GM23248 (cell line): ENCODE data around the gene SPDYE6. TPM values are rescaled to one million over a fixed set of nuclear protein-coding genes. Genes with fewer than 3 reads are reported as not detected.
"Not testable (repeated sequence)": the region's sequence is repeated elsewhere in the genome, so short reads cannot be mapped to it uniquely, and the experiment has no call there.

Experiments used
- DNase-seq: peaks from one replicate; pipeline ENCODE4 v3.0.0-alpha.2; 2015
- H2AFZ ChIP-seq: fragments of 200-600 bp; sonication (generic); 2 replicates; pipeline ENCODE4 v1.6.1; 2016; ENCODE audit warnings: antibody characterized with exemption
- H3F3A ChIP-seq: fragments of 200-600 bp; sonication (generic); 2 replicates; pipeline ENCODE4 v1.6.1; 2016; ENCODE audit warnings: mild to moderate bottlenecking, antibody characterized with exemption, mixed run types; ENCODE audit not compliant: insufficient read depth
- H3K27ac ChIP-seq: fragments of 200-600 bp; sonication (generic); 2 replicates; pipeline ENCODE4 v1.5.1; 2016; ENCODE audit warnings: mild to moderate bottlenecking
- H3K27me3 ChIP-seq: fragments of 200-600 bp; sonication (generic); replicated peaks from 2 replicates; pipeline ENCODE4 v1.6.1; 2016; ENCODE audit warnings: mild to moderate bottlenecking; ENCODE audit not compliant: insufficient read depth
- H3K36me3 ChIP-seq: fragments of 200-600 bp; sonication (generic); 2 replicates; pipeline ENCODE4 v1.6.1; 2016; ENCODE audit warnings: low read depth, mild to moderate bottlenecking
- H3K4me1 ChIP-seq: fragments of 200-600 bp; sonication (generic); 2 replicates; pipeline ENCODE4 v1.6.1; 2016; ENCODE audit warnings: mild to moderate bottlenecking; ENCODE audit not compliant: insufficient read depth
- H3K4me2 ChIP-seq: fragments of 200-600 bp; sonication (generic); one replicate; pipeline ENCODE4 v1.6.1; 2016; ENCODE audit warnings: mild to moderate bottlenecking; ENCODE audit not compliant: unreplicated experiment
- H3K4me3 ChIP-seq: fragments of 200-600 bp; sonication (generic); 2 replicates; pipeline ENCODE4 v1.5.1; 2016; ENCODE audit warnings: mild to moderate bottlenecking
- H3K79me2 ChIP-seq: fragments of 200-600 bp; sonication (generic); 2 replicates; pipeline ENCODE4 v1.6.1; 2016; ENCODE audit warnings: mild to moderate bottlenecking; ENCODE audit not compliant: insufficient read depth
- H3K9ac ChIP-seq: fragments of 200-600 bp; sonication (generic); 2 replicates; pipeline ENCODE4 v1.6.1; 2016; ENCODE audit warnings: mild to moderate bottlenecking
- H3K9me2 ChIP-seq: fragments of 200-600 bp; sonication (generic); 2 replicates; pipeline ENCODE4 v1.6.1; 2016; ENCODE audit warnings: mixed run types, mild to moderate bottlenecking, moderate library complexity; ENCODE audit not compliant: insufficient read depth
- H3K9me3 ChIP-seq: fragments of 200-600 bp; sonication (generic); one replicate; pipeline ENCODE4 v1.6.1; 2017; ENCODE audit warnings: low read depth
- H4K20me1 ChIP-seq: fragments of 200-600 bp; sonication (generic); 2 replicates; pipeline ENCODE4 v1.6.0; 2016; ENCODE audit not compliant: insufficient read depth
- EZH2 ChIP-seq: fragments of 200-600 bp; sonication (generic); IDR thresholded peaks from 2 replicates; pipeline ENCODE4 v1.6.1; 2018; ENCODE audit warnings: antibody characterized with exemption, mild to moderate bottlenecking; ENCODE audit not compliant: insufficient read depth, poor library complexity, severe bottlenecking
- EZH2phosphoT487 ChIP-seq: fragments of 200-600 bp; sonication (generic); IDR thresholded peaks from 2 replicates; pipeline ENCODE4 v1.6.1; 2018; ENCODE audit warnings: antibody characterized with exemption, moderate library complexity, mild to moderate bottlenecking, low read depth; ENCODE audit not compliant: insufficient read depth
- whole genome bisulfite sequencing, 2 experiments: methylation state at CpG; one replicate each; pipeline ENCODE4 v1.1.6; 2015 to 2017; ENCODE audit warnings: low lambda C conversion rate in 2 of 2, low coverage in 1 of 2; ENCODE audit errors: missing lambda C conversion rate in 2 of 2; 5-methylcytosine and 5-hydroxymethylcytosine counted together
- in situ Hi-C: fragments of 300-500 bp; cut with MboI; formaldehyde crosslinking; loops from 2 replicates; pipeline ENCODE4 v1.15.0; 2020
- polyA plus RNA-seq: library from polyadenylated mRNA; unstranded; fragments of >200 nt; fragmentation: Nextera tagmentation; extraction: Ambion mirVana; gene quantifications from 2 replicates; pipeline ENCODE4 v1.2.1, GENCODE V29; 2016
- total RNA-seq: library from RNA; depleted of rRNA; stranded (reverse); fragments of >200 nt; shearing (Covaris generic); gene quantifications from 2 replicates; pipeline ENCODE4 v1.2.3, GENCODE V29; 2014

The SPDYE6 gene
- total and polyA plus RNA-seq, 2 experiments from 2014 or later: not detected

- Histone ChIP-seq H3K27me3 (no peaks in the 10 kb centered on the region), H3F3A (no peaks in the 10 kb centered on the region), H3K27ac (no peak overlapping the region), H2AFZ (no peak overlapping the region), H3K79me2 (no peaks in the 10 kb centered on the region), H4K20me1 (no peaks in the 10 kb centered on the region), H3K9me2 (no peaks in the 10 kb centered on the region), H3K9ac (no peak overlapping the region), H3K4me3 (no peak overlapping the region), H3K9me3 (no peaks in the 10 kb centered on the region), H3K4me2 (no peak overlapping the region), H3K36me3 (no peaks in the 10 kb centered on the region), H3K4me1 (no peaks in the 10 kb centered on the region)
- WGBS, 2 experiments: 67 to 70% methylated on average over 13 of the region's 13 CpGs
- DNase-seq: no peak
- no peak for TF ChIP-seq EZH2phosphoT487
- TF ChIP-seq EZH2: no peak
- in situ Hi-C loops: no loop called here
Observed at GRCh38 chr7:102303669-102304422, 52.4 kb downstream of the SPDYE6 start.

GRCh38 chr7:102302025-102302424 is 54.2 kb downstream of the SPDYE6 start:
- no peak overlapping the region for H3K4me3 ChIP-seq
- H3K9me2 ChIP-seq: no peaks in the 10 kb centered on the region
- in situ Hi-C loops: no loop called here
- H2AFZ ChIP-seq: no peak overlapping the region
- H3K79me2 ChIP-seq: no peaks in the 10 kb centered on the region
- H3F3A ChIP-seq: no peaks in the 10 kb centered on the region
- no peaks in the 10 kb centered on the region for H3K27me3 ChIP-seq
- no peaks in the 10 kb centered on the region for H4K20me1 ChIP-seq
- DNase-seq: no peak
- H3K4me2 ChIP-seq: no peak overlapping the region
- TF ChIP-seq EZH2phosphoT487 (no peak), EZH2 (no peak)
- WGBS, 2 experiments: 91 to 93% methylated on average over 6 of the region's 6 CpGs
- no peak overlapping the region for H3K27ac ChIP-seq
- no peaks in the 10 kb centered on the region for H3K9me3 ChIP-seq
- H3K4me1 ChIP-seq: no peaks in the 10 kb centered on the region
- no peak overlapping the region for H3K9ac ChIP-seq
- H3K36me3 ChIP-seq: no peaks in the 10 kb centered on the region

- H3K4me3 ChIP-seq, H3K9ac ChIP-seq, H3K4me2 ChIP-seq, H3K79me2 ChIP-seq, H3F3A ChIP-seq, H2AFZ ChIP-seq, H3K36me3 ChIP-seq, in situ Hi-C loops, H4K20me1 ChIP-seq, H3K9me3 ChIP-seq, H3K9me2 ChIP-seq, H3K4me1 ChIP-seq, H3K27me3 ChIP-seq, H3K27ac ChIP-seq, DNase-seq: not testable (repeated sequence)
- 86 to 90% methylated on average over 8 to 14 of the region's 14 CpGs for WGBS, 2 experiments
Observed at GRCh38 chr7:102301367-102301766, 54.9 kb downstream of the SPDYE6 start.

GRCh38 chr7:102300643-102301221 is 55.5 kb downstream of the SPDYE6 start:
- H3K9me2 ChIP-seq: no peaks in the 10 kb centered on the region
- H2AFZ ChIP-seq: no peak overlapping the region
- H3K36me3 ChIP-seq: no peaks in the 10 kb centered on the region
- no peak overlapping the region for H3K4me3 ChIP-seq
- H3K4me2 ChIP-seq: no peak overlapping the region
- H3K9ac ChIP-seq: no peak overlapping the region
- no peaks in the 10 kb centered on the region for H3F3A ChIP-seq
- in situ Hi-C loops: no loop called here
- H3K27ac ChIP-seq: no peak overlapping the region
- DNase-seq: no peak
- H3K27me3 ChIP-seq: no peaks in the 10 kb centered on the region
- no peaks in the 10 kb centered on the region for H3K79me2 ChIP-seq
- 35 to 49% methylated on average over 72 to 78 of the region's 84 CpGs for WGBS, 2 experiments
- H4K20me1 ChIP-seq: no peaks in the 10 kb centered on the region
- H3K4me1 ChIP-seq: no peaks in the 10 kb centered on the region
- H3K9me3 ChIP-seq: no peaks in the 10 kb centered on the region
- TF ChIP-seq EZH2phosphoT487 (no peak), EZH2 (no peak)
